Globus pallidus (tissue), 1 donor: ENCODE data around the gene NECTIN2.
"Not testable (repeated sequence)": the region's sequence is repeated elsewhere in the genome, so short reads cannot be mapped to it uniquely, and the experiment has no call there.

ENCODE experiments used
- DNase-seq: peaks from one replicate; pipeline ENCODE4 v3.0.0-alpha.2; 2015; ENCODE audit warnings: low spot score

The NECTIN2 gene

GRCh38 chr19:44817725-44818465 lies 28.2 kb upstream of the NECTIN2 start:
- no peak for DNase-seq

DNA sequence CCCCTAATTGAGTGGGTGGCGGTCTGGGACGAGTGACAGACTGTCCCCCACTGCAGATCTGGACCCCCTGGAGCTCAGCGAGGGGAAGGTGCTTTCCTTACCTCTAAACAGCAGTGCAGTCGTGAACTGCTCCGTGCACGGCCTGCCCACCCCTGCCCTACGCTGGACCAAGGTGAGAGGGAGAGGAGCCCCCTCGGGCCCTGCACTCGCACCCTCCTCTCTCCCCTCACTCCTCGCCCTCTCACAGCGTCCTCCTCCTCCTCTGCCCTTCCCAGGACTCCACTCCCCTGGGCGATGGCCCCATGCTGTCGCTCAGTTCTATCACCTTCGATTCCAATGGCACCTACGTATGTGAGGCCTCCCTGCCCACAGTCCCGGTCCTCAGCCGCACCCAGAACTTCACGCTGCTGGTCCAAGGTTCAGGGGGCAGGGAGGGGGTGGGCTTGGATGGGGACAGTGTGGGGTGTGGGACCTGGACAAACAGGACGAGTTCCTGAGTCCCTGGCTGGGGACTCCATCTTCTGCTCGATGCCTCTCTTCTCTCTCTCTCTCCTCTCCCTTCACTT lies 27.5 kb upstream of the NECTIN2 start:
- no peak for DNase-seq

GRCh38 chr19:44819246-44819832 lies 26.8 kb upstream of the NECTIN2 start:
- DNase-seq = no peak

GRCh38 chr19:44820648-44821609 lies 25.2 kb upstream of the NECTIN2 start:
- DNase-seq = no peak

GRCh38 chr19:44822177-44822576 lies 23.9 kb upstream of the NECTIN2 start:
- DNase-seq = no peak

GRCh38 chr19:44822670-44823372 lies 23.3 kb upstream of the NECTIN2 start:
- DNase-seq = no peak

DNA sequence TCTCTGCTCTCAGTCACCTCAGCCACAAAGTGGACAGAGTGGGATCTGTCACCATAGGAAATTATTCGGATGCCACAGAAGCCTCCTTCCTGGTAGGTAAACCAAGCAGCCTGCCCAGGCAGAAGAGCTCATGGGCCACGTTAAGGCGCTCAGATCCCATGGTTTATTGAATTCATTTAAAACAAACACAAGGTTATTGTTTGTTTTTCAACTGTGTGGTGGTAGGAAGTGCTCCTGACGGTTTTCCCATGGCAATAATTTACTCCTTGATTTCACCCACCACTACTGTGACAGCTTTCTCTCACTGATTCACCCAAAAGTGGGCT lies 22.8 kb upstream of the NECTIN2 start:
- DNase-seq = no peak

DNA sequence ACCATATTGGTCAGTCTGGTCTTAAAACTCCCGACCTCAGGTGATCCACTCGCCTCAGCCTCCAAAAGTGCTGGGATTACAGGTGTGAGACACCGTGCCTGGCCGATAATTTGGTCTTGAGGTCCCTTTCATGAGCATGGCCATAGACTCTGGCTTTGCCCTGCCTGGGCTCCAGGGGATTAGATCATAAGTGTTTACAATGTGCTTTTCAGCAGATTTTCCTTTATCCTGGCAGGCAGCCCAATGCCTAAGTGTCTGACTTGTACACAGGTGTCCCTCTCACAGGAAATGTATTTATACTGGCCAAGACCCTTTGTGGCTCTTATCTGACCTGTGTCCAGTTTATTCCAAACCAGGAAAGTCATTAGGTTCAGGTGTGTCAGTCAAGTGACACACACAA lies 21.3 kb upstream of the NECTIN2 start:
- no peak for DNase-seq

- not testable (repeated sequence) for DNase-seq
Measured at GRCh38 chr19:44832875-44833274, 13.2 kb upstream of the NECTIN2 start.

DNA sequence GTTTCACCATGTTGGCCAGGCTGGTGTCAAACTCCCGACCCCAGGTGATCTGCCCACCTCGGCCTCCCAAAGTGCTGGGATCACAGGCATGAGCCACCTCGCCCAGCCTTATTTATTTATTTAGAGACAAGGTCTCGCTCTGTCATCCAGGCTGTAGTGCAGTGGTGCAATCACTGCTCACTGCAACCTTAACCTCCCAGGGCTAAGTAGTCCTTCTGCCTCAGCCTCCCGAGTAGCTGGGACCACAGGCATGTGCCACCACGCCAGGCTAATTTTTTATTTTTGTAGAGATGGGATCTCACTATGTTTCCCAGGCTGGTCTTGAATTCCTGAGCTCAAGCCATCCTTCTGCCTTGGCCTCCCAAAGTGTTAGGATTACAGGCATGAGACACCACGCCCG lies 11.7 kb upstream of the NECTIN2 start:
- not testable (repeated sequence) for DNase-seq

DNA sequence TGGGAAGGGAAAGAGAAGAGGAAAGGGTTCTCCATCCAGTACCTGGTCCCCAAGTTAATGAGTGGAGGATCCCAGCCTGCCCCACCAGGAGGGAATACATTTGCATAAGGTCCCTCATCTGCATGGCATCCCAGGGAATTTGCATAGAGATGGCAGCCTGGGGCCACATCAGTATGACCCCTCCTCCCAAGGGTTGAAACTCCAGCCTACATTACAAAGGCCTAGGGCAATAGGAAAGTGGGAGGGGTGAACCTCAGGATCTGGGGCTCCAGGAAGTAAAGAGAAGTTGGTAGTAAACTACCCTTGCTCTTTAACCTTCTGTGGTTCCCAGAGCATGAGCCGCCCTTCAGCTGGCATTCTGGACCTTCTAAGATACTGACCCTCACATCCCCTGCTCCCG lies 6.8 kb upstream of the NECTIN2 start:
- no peak for DNase-seq

DNA sequence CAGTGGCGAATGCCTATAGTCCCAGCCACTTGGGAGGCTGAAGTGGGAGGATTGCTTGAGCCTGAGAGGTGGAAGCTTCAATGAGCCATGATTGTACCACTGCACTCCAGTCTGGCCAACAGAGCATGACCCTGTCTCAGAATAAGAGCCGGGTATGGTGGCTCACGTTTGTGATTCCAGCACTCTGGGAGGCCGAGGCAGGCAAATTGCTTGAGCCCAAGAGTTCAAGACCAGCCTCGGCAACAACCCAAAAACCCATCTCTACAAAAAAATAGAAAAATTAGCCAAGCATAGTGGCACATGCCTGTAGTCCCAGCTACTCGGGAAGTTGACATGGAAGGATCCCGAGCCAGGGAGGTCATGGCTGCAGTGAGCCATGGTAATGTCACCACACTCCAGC lies 5.3 kb upstream of the NECTIN2 start:
- DNase-seq = no peak

DNA sequence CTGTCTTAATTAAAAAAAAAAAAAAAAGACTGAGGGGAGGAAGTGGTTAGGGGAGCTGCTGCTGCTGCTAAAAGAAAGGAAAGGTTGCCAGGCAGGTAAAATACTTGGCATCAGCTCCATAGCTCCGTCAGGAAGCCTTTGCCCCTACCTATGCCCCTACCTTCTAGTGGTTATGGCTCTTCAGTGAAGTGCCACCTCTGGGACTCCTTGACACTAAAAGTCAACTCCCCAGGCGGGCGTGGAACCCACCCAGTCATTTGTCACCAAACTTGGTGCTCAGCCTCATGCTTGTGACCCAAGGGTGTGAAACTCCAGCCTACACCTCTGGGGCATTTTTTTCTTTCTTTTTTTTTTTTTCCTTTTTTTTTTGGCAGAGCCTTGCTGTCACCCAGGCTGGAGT lies 4.9 kb upstream of the NECTIN2 start:
- no peak for DNase-seq

DNA sequence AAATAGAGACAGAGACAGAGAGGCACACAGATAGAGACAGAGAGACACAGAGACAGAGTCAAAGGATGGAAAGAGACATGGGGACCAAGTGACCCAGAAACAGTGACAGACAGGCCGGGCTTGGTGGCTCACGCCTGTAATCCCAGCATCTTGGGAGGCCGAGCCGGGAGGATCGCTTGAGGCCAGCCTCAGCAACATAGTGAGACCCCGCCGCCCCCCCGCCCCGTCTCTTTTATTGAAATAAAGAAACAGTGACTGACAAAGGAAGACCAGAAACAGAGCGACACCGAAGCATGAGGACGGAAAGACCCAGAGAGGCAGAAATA lies 848 bp upstream of the NECTIN2 start:
- no peak for DNase-seq

GRCh38 chr19:44846455-44847143 lies 502 bp downstream of the NECTIN2 start:
- DNase-seq = no peak

GRCh38 chr19:44847144-44848035 lies 1.3 kb downstream of the NECTIN2 start:
- peak; percentile 15 for DNase-seq

DNA sequence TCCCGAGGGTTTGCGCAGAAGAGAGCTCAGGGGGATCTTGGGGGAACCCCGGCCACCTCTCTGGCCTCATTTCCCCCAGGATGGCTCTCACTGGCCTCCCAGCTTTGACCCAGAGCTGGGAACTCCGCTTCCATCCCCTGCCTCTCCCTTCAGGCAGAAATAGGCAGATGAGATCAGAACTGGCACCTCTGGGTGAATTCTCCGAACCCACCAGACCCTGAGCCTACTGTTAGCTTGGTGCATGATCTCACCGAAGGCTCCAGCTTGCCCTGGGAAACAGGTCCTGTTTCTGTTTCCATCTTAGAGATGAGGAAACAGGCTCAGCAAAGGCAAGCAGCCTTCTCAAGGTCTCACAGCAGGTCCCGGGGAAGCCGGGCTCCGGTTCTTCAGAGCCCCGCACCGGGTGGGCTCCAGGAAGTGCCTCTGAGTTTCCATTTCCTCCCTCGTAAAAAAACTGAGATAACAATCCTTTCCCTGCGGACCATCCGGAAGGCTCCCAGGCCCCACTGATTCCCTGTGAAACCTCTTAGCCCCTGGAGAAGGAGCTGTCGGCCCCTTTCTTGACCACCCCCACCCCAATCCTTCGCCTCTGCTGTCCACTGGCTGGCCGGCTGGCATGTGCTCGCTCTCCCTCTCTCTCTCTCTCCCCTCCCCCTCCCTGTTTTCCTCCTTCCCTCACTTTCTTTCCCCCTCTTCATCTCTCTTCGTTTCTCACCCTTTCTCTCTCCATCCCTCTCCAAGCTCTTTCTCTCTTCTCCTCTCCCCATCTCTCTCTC lies 2.1 kb downstream of the NECTIN2 start:
- no peak for DNase-seq

DNA sequence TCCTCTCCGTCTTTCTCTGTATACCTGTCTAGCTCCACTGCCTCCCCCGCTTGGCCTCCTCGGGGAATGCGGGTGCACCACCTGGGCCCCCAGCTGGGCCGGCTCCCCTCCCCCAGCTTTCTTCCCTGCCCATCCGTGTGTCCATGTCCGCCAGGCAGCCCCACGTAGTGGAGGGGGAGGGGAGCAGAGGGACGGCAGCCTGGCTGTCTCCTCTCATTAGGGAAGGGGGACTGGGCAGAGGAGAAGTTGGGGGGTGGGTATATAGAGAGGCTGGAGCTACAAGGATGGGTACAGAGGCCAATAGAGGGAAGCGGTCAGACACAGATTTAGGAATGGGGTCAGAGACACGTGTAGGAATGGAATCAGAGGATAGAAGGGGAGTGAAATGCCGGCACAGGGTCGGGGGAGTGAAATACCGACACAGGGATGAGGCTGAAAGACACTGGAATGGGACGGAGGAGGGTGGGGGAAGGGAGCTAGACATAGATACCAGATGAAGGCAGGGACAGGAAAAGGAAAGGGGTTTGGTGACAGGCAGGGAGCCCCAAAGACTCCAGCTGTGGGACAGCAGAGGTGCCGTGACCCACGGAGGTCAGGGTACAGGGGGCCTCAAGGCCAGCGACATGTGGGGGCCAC lies 2.8 kb downstream of the NECTIN2 start:
- DNase-seq = no peak

DNA sequence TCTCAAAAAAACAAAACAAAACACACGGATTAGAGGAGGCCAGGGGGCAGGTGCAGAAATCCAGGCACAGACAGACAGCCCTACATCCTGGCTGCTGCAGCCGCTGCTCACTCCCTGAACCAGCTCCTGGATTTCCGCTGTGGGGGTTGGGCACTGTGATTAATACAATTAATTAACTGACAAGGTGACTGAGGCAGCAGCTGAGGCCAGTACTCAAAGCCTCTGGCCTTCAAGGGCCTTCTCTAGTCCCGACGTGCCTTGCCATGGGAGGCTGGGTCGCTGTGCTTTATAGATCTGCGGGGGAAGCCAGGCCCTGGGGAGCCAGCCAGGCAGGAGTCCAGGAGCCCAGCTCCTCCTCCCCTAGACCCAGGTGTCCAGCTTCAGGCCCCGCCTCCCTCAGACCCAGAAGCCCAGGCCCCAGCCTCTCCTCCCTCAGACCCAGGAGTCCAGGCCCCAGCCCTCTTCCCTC lies 4.6 kb downstream of the NECTIN2 start:
- no peak for DNase-seq
